ENCODE measurements around the gene NTNG2.
A peak's percentile ranks its signal among the peaks of the same experiment; 100 is the strongest.

The NTNG2 gene

DNA sequence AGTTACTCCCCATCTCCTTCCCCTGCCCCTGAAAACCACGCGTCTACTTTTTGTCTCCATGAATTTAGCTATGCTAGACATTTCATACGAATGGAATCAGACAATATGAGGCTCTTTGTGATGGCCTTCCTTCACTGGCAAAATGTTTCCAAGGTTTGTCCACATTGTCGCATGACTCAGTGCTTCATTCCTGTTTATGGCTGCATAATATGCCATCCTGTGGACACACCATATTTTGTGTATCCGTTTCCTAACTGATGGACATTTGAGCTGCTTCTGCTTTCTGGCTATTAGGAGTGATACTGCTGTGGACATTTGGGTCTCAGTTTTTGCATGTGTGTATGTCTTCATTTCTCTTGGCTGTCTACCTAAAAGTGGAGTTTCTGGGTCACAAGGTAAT lies 14.5 kb downstream of the NTNG2 start:
- no peak for DNase-seq

- DNase-seq = no peak
Observed at GRCh38 chr9:132181796-132182313, 20.0 kb downstream of the NTNG2 start.

DNA sequence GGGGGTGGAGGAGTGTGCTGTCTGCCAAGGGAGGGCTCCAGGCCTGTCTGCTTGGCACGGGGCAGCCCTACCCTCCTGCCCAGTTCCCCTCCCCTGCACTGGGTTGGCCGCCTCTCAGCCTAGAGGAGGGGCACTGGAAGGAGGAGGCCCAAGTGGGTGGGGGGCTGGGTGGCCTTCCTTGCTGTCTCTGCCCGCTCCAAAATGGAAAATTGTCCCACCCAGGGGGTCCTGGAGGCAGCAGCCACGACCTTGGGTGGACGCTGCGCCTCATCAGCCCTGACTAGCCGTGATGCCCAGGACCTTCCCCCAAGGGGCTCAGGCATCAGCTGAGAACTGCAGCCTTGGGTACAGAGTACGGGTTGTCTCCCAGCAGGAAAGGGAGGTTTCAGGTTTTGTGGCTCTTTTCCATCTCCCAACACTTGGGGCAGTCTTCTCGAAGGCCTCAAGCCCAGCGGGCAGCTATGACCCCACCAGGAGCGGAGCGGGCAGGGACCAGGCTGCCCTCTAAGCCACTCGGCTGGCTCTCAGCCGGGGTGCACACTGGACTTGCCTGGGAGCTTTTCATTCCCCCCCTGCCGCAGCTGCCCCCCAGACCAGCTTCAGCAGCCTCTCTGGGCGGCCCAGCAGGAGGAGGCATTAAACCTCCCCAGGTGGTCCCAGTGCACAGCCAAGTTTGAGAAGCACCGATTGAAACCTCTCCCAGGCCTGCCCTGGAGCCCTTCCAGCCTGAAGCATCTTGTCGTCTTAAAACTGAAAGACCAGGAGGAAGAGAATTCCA lies 20.6 kb downstream of the NTNG2 start:
- no peak for DNase-seq

DNA sequence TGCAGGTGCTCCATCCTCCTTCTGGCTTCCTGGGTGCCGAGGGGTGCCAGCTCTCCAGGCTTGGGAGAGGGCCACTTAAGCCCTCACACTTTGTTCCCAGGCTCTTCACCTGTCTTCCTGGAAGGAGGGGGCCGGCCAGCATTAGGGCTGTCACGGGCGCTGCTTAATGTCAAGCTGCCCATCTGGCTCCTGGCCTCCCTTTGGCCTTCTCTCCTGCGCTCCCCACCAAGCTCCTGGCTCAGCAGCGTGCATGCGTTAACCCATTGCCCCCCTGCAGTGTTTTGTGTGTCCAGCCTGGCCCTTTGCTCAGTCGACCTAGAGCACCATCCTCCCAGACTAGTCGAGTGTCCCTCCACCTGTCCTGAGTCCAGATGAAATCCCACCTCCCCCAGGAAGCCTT lies 21.3 kb downstream of the NTNG2 start:
- no peak for DNase-seq

GRCh38 chr9:132183715-132184114 lies 21.9 kb downstream of the NTNG2 start:
- no peak for DNase-seq

DNA sequence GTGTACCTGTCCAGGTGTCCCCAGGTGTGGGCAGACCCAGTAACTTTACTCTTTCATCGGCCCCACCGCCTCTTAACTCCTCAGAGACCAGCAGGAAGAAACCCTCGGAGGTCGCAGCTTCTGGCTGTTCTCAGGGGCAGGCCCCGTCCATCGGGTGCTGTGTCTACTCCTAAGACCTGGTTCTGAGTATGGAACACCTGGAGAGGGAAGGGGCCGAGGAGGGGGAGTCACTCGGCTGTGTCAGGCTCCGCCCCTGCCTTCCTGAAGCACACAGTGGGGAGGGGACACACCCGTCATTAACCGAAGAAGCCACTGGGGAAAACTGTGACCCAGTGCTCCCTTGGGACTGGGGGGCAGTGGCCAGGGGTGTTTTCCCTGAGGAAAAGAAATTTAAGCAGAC lies 22.3 kb downstream of the NTNG2 start:
- DNase-seq = peak; percentile 88

GRCh38 chr9:132185073-132186009 lies 23.5 kb downstream of the NTNG2 start:
- no peak for DNase-seq

GRCh38 chr9:132187121-132187620 lies 25.3 kb downstream of the NTNG2 start:
- DNase-seq = peak; percentile 59

DNA sequence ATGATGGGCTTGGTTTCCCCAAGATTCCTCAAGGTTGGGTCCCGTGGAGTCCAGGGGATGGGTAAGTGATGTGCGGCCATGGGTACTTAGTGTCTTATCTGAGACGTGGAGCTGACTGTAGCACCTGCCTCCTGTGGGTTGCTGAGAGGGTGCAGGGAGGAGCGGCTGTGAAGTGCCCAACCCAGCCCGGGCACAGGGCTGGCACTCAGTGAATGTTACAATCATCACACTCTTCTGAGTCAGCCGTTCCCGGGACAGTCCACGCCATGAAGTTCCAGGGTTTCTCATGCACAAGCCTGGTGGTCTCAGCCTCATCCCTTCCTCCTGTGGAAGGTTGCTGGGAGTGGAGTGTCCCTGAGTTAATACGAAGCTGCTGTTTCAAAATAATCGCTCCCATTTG lies 29.1 kb downstream of the NTNG2 start:
- DNase-seq = no peak

DNA sequence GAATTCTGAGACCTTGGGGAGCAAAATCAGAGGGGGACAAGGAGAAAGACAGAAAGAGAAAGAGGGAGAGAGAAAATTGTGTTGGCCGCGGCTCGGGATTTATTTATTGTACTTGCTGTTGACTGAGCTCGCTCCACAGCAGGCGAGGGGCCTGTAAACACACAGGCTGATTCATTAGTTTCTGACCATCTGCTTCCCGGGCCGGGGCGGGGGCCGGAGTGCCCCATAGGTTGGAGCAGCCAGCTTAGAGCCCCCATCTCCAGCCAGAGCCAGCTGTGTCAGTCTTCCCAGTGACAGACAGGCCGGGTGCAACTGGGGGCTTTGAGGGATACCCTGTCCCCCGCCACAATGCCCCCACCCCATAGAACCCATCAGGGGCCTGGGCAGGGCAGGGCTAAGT lies 30.9 kb downstream of the NTNG2 start:
- DNase-seq = no peak

GRCh38 chr9:132193227-132194124 lies 31.6 kb downstream of the NTNG2 start:
- DNase-seq = no peak

DNA sequence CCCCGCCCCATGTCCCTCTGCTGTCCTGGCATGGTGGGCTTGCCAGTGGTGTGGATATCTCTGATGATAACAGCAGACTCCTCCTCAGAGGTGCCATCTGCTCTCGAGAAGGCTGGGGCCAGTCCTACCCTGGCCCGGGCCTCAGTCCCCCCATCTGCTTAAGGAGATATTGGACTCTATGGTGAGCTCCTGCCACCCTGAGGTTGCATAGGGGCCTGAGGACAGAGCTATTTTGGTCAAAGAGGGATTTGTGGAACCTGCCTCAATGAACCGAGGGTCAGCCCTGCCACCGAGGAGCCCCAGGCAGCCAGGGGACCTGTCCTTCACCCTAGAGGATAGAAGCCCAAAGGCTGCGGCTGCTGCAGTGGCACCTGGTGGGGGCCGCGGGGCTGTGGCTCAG lies 32.6 kb downstream of the NTNG2 start:
- no peak for DNase-seq

DNA sequence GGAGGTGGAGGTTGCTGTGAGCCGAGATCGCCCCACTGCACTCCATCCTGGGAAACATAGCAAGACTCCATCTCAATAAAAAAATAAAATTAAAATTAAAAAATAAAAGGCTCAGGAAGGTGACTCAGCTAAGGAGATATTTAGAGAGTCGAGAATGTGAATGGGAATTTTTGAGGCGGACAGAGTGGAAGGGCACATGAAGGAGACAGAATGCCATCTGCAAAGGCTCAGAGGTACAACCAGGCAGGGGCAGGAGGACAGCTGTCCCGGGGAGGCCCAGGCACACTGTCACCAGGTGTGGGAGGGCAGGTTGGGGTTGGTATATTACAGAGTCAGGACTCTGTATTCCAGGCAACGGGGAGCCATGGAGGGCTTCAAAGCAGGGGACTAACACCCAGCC lies 35.5 kb downstream of the NTNG2 start:
- no peak for DNase-seq

- no peak for DNase-seq
Observed at GRCh38 chr9:132197856-132198550, 36.1 kb downstream of the NTNG2 start.

GRCh38 chr9:132199056-132199455 lies 37.2 kb downstream of the NTNG2 start:
- DNase-seq = no peak

DNA sequence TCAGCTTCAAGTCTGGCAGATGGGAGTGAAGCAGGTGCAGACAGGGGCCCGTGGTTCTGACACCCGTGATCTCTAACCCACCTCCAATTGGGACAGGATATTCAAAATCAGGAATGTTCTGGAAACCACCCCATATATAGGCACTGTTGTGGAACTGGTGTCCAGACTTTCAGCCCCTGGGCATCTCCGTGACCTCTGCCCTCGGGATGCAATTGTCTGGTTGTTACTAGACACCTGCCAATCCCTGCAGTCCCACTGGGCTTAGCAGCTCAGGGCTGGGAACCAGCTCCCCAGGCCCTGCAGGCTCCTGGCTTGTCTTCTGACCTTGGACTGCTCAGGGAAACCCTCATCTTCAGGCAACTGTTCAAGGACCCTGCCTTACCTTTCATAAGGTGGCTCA lies 38.8 kb downstream of the NTNG2 start:
- DNase-seq = no peak

GRCh38 chr9:132201139-132201538 lies 39.3 kb downstream of the NTNG2 start:
- DNase-seq = peak; percentile 65

DNA sequence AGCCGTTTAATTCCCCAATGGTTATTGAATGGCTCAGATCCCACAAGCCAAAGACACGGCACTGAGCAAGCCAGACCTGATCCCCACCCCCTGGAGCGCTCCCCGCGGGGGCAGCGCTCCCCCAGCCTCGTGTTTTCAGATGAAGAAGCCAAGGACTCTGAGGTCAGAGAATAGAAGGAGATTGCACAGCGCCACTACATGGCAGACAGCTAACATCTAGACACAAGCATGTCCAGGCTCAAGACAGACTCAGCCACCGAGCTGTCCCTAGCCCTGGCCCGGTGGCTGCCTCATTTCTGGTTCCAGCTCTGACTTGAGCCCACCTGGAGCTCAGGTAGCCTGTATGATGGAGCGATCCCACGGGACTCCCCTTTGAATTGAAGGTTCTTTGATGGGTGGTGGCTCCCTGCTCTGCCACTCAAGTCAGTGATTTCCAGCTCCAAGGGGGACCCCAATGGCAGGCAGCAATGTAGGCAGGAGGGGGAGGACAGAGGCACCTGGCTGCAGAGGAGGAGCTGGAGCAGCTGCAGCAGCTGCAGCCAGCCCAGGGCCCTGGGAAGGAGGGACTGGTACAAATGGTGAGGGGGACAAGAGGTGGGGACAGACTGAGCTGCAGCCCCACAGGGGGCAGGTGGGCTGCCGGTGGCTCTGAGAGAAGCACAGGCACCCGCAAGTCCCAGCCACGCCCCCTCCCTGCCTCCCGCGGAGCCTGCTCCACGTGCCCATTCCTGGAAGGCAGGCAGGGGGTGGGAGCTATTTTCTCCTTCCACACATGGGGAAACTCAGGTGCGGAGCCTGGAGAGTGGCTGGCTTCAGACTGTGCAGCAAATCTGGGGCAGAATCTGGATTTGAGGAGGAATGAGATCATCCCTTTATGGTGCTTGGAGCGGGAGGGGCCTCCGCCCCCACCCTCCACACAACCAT lies 40.2 kb downstream of the NTNG2 start:
- DNase-seq = peak; percentile 31

DNA sequence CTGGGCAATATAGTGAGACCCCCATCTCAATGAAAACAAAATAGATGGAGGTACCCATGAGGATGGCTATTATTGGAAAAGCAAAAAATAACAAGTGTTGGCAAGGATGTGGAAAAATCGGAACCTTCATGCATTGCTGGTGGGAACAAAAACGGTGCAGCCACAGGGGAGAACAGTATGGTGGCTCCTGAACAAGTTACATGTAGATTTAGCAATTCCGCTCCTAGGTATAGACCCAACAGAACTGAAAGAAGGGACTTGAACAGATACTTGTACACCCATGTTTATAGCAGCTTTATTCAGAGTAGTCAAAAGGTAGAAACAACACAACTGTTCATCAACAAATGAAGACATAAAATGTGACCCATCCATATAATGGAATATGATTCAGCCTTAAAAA lies 43.0 kb downstream of the NTNG2 start:
- DNase-seq = no peak

DNA sequence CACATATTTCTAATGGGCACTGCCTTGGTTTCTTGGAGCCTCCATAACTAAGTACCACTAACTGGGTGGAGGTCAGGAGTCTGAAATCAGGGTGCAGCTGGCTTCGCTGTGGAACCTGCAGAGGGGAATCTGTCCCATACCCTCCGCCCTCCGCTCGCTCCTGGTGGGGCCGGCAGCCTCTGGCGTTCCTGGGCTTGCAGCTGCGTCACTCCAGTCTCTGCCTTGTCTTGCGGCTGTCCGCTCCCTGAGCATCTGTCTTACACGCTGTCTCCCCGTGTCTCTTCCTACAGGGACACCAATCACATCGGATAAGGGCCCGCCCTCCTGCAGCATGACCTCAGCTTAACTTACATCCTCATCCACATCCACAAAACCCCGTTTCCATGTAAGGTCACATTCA lies 45.4 kb downstream of the NTNG2 start:
- no peak for DNase-seq
